Stomach smooth muscle (tissue), 2 donors: ENCODE results near the gene MPV17.
A peak's percentile ranks its signal among the peaks of the same experiment; 100 is the strongest.
"Not testable (repeated sequence)": the region's sequence is repeated elsewhere in the genome, so short reads cannot be mapped to it uniquely, and the experiment has no call there.

Source experiments
- H3K27ac ChIP-seq: one replicate; pipeline ENCODE4 v1.7.0; 2013; ENCODE audit warnings: mild to moderate bottlenecking, low read length, inconsistent platforms
- H3K27me3 ChIP-seq, 2 donors: one replicate each; pipeline ENCODE4 v1.7.0; 2013; ENCODE audit warnings: low read length in 2 of 2; ENCODE audit not compliant: insufficient read depth in 2 of 2, control insufficient read depth in 1 of 2
- H3K36me3 ChIP-seq, 2 donors: one replicate each; pipeline ENCODE4 v1.7.0; 2013; ENCODE audit warnings: low read length in 2 of 2; ENCODE audit not compliant: control insufficient read depth in 2 of 2, insufficient read depth in 2 of 2
- H3K4me1 ChIP-seq: one replicate; pipeline ENCODE4 v1.7.0; 2013; ENCODE audit warnings: low read length; ENCODE audit not compliant: control insufficient read depth, insufficient read depth
- H3K4me3 ChIP-seq, 2 donors: one replicate each; pipeline ENCODE4 v1.7.0; 2013; ENCODE audit warnings: low read length in 2 of 2
- H3K9ac ChIP-seq, 2 donors: one replicate each; pipeline ENCODE4 v1.7.0; 2013; ENCODE audit warnings: low read length in 2 of 2, mild to moderate bottlenecking in 1 of 2
- H3K9me3 ChIP-seq, 2 donors: one replicate each; pipeline ENCODE4 v1.7.0; 2013; ENCODE audit warnings: low read length in 2 of 2; ENCODE audit not compliant: control insufficient read depth in 2 of 2
- donor health status: healthy.
- donor health status: Pancreatic carcinoma.

MPV17 gene

GRCh38 chr2:27353762-27354596 is 31.1 kb upstream of the MPV17 start:
- Histone ChIP-seq H3K36me3 (peaks cover 0 to 2% of the 10 kb centered on the region in 2 donors), H3K27me3 (no peaks in the 10 kb centered on the region), H3K4me1 (peaks cover 17% of the 10 kb centered on the region), H3K27ac (no peak overlapping the region), H3K9ac (no peak overlapping the region), H3K9me3 (no peaks in the 10 kb centered on the region), H3K4me3 (no peak overlapping the region)

- H3K4me1 ChIP-seq = peaks cover 17% of the 10 kb centered on the region
- not testable (repeated sequence) for H3K9me3 ChIP-seq, H3K4me3 ChIP-seq, H3K36me3 ChIP-seq, H3K27me3 ChIP-seq, H3K9ac ChIP-seq, H3K27ac ChIP-seq
Observed at GRCh38 chr2:27353386-27353761, 30.5 kb upstream of the MPV17 start.

- Histone ChIP-seq H3K27ac (no peak overlapping the region), H3K36me3 (peaks cover 0 to 2% of the 10 kb centered on the region in 2 donors), H3K4me3 (no peak overlapping the region), H3K9me3 (no peaks in the 10 kb centered on the region), H3K27me3 (no peaks in the 10 kb centered on the region), H3K9ac (no peak overlapping the region), H3K4me1 (peaks cover 9% of the 10 kb centered on the region)
Observed at GRCh38 chr2:27351802-27352598, 29.1 kb upstream of the MPV17 start.

GRCh38 chr2:27350106-27350693 is 27.3 kb upstream of the MPV17 start:
- Histone ChIP-seq H3K36me3 (peaks cover 0 to 2% of the 10 kb centered on the region in 2 donors), H3K4me3 (no peak overlapping the region), H3K9ac (no peak overlapping the region), H3K4me1 (no peaks in the 10 kb centered on the region), H3K27me3 (no peaks in the 10 kb centered on the region), H3K9me3 (no peaks in the 10 kb centered on the region), H3K27ac (no peak overlapping the region)

GRCh38 chr2:27347641-27348040 is 24.7 kb upstream of the MPV17 start:
- Histone ChIP-seq H3K27ac (no peak overlapping the region), H3K9me3 (no peaks in the 10 kb centered on the region), H3K27me3 (no peaks in the 10 kb centered on the region), H3K4me1 (no peaks in the 10 kb centered on the region), H3K4me3 (no peak overlapping the region), H3K9ac (no peak overlapping the region), H3K36me3 (peaks cover under 1 to 8% of the 10 kb centered on the region in 2 donors)

- Histone ChIP-seq H3K4me3 (no peak overlapping the region), H3K9ac (no peak overlapping the region), H3K4me1 (no peaks in the 10 kb centered on the region), H3K27ac (no peak overlapping the region), H3K27me3 (no peaks in the 10 kb centered on the region), H3K9me3 (no peaks in the 10 kb centered on the region), H3K36me3 (peaks cover 40 to 56% of the 10 kb centered on the region in 2 donors)
Observed at GRCh38 chr2:27336173-27336572, 13.3 kb upstream of the MPV17 start.

- Histone ChIP-seq H3K36me3 (peaks cover 48 to 55% of the 10 kb centered on the region in 2 donors), H3K9ac (no peak overlapping the region), H3K27me3 (no peaks in the 10 kb centered on the region), H3K4me3 (no peak overlapping the region), H3K4me1 (no peaks in the 10 kb centered on the region), H3K9me3 (no peaks in the 10 kb centered on the region), H3K27ac (no peak overlapping the region)
Observed at GRCh38 chr2:27335311-27335710, 12.4 kb upstream of the MPV17 start.

- Histone ChIP-seq H3K9ac (no peak overlapping the region), H3K27ac (no peak overlapping the region), H3K4me3 (no peak overlapping the region), H3K36me3 (peaks cover 29 to 33% of the 10 kb centered on the region in 2 donors), H3K4me1 (peaks cover 18% of the 10 kb centered on the region), H3K27me3 (no peaks in the 10 kb centered on the region), H3K9me3 (no peaks in the 10 kb centered on the region)
Observed at GRCh38 chr2:27324720-27325119, 1.8 kb upstream of the MPV17 start.

- Histone ChIP-seq H3K9ac (peak overlapping the region; percentile 95 to 97), H3K27me3 (no peaks in the 10 kb centered on the region), H3K9me3 (no peaks in the 10 kb centered on the region), H3K4me1 (peaks cover 18% of the 10 kb centered on the region), H3K36me3 (peaks cover 21 to 23% of the 10 kb centered on the region in 2 donors), H3K4me3 (peak overlapping the region; percentile 85 to 98), H3K27ac (peak overlapping the region; percentile 98)
Observed at GRCh38 chr2:27323596-27324285, 844 bp upstream of the MPV17 start.

- Histone ChIP-seq H3K27ac (peak overlapping the region; percentile 98), H3K4me3 (peak overlapping the region; percentile 85 to 98), H3K9ac (peak overlapping the region; percentile 95 to 97), H3K4me1 (peaks cover 18% of the 10 kb centered on the region), H3K9me3 (no peaks in the 10 kb centered on the region), H3K27me3 (no peaks in the 10 kb centered on the region), H3K36me3 (peaks cover 11 to 12% of the 10 kb centered on the region in 2 donors)
Observed at GRCh38 chr2:27322301-27322765, 564 bp downstream of the MPV17 start.
